NCI-H2227 (cell line): ENCODE measurements around the gene LARGE1.
A peak's percentile ranks its signal among the peaks of the same experiment; 100 is the strongest.

Experiments used
- DNase-seq: peaks from one replicate; lab custom pipeline; 2025; ENCODE audit not compliant: unreplicated experiment; lab: John Stamatoyannopoulos, UW

The LARGE1 gene

DNA sequence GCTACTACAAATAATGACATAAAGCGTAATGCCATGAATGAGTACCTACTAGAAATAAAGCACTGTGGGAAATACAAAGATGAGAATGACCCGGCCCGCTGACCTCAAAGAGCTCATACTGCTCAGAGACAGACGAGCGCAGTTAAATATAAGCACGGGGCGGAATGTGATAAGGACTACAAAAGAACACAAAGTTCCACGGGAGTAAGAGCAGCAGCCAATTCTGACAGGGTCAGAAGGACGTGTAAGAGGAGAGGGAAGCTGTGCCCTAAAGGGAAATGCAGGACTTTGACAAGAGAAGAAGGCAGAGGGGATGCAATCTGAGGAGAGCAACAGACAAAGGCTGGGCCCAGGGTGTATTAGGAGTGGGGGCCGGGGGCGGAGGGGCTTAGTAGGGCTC lies 314.6 kb downstream of the LARGE1 start:
- peak; percentile 49 for DNase-seq

- DNase-seq = no peak
Measured at GRCh38 chr22:33605221-33605620, 315.1 kb downstream of the LARGE1 start.

DNA sequence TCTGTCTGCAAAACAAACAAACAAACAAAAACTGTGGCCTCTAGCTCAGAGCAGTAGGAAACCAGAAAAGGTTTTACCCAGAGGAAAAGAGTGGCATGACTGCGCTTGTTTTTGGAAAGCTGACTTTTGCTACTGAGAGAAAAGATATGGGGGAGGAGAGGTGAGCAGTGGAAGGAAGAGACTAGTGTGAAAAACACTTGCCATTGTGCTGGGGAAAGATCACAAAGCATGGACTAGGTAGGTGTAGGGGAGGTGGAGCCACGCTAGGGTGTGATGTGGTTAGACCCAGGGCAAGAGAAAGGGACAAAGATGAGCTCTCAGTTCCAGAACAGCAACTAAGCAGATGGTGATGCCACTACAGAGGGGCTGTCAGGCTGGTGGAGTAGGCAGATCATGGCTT lies 319.2 kb downstream of the LARGE1 start:
- DNase-seq = no peak

- DNase-seq = no peak
Measured at GRCh38 chr22:33600595-33600994, 319.7 kb downstream of the LARGE1 start.

DNA sequence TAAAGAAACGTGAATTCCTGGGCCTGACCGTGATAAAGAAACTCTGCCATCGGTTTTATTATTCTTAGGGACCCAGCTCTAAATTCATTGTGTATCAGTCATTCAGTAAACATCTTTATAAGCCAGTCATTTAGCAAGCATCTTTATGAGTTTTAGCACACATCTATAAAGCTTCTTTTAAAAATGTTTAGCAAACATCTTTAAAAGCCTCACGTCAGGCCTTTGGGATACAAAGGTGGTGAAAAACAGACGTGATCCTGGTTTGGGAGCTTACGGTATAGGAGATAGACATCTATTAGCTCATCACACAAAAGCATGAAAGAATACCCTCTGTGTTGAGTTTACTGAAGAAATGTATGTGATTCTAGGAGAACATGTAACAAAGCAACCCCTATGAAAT lies 320.2 kb downstream of the LARGE1 start:
- DNase-seq = no peak

DNA sequence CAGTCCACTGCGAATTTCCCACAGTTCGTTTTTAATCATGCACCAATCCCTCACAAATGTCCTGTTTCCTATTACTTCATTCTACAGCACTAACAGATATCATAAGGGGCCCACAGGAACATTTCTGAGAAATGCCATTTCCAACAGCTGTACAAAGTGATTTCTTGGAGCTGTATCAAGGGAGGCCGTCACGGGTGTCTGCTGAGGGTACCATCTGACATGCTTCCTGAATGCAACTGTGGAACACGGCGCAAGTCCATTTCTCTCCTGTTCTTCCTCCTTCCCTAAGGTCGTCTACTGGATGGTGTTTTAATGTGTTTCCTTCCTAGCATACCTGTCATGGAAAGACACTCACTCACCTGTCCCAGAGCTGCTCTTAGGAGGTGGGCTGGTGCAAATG lies 320.7 kb downstream of the LARGE1 start:
- no peak for DNase-seq

DNA sequence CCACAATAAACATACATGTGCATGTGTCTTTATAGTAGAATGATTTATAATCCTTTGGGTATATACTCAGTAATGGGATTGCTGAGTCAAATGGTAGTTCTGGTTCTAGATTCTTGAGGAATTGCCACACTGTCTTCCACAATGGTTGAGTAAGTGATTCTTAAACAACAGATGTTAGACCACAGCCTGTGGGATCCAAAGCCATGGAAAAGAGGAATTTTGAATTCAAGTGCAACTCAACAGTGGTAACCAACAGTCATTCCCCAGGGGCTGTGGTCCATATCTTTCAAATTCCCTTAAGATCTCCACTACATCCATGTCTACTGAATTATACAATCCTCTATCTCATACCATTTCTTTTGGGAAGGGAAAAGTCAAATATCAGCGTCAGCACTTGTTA lies 321.5 kb downstream of the LARGE1 start:
- no peak for DNase-seq

GRCh38 chr22:33597274-33597985 lies 322.8 kb downstream of the LARGE1 start:
- peak; percentile 74 for DNase-seq

- DNase-seq = no peak
Measured at GRCh38 chr22:33593818-33594217, 326.5 kb downstream of the LARGE1 start.

- no peak for DNase-seq
Measured at GRCh38 chr22:33591946-33592345, 328.3 kb downstream of the LARGE1 start.

DNA sequence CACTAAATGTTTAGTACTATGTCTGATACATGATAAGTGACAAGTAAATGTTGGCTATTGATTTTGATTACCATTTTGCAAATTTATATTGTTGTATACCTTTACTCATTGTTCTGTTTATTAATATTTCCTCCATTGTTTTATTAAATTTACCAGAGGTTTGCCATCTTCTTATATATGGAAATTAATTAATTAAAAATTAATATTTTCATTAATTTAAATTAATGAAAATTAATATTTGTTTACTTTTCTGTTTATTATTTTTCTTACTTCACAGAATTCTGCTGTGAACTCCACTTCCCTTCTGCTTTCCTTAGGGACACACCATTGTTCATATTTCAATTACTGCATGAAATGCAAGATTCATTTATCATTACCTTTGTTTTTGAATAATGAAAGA lies 331.0 kb downstream of the LARGE1 start:
- no peak for DNase-seq

GRCh38 chr22:33588860-33589259 lies 331.4 kb downstream of the LARGE1 start:
- DNase-seq = no peak

- no peak for DNase-seq
Measured at GRCh38 chr22:33584152-33584551, 336.1 kb downstream of the LARGE1 start.

- DNase-seq = no peak
Measured at GRCh38 chr22:33582822-33583400, 337.4 kb downstream of the LARGE1 start.

- DNase-seq = peak; percentile 85
Measured at GRCh38 chr22:33580310-33580709, 340.0 kb downstream of the LARGE1 start.

DNA sequence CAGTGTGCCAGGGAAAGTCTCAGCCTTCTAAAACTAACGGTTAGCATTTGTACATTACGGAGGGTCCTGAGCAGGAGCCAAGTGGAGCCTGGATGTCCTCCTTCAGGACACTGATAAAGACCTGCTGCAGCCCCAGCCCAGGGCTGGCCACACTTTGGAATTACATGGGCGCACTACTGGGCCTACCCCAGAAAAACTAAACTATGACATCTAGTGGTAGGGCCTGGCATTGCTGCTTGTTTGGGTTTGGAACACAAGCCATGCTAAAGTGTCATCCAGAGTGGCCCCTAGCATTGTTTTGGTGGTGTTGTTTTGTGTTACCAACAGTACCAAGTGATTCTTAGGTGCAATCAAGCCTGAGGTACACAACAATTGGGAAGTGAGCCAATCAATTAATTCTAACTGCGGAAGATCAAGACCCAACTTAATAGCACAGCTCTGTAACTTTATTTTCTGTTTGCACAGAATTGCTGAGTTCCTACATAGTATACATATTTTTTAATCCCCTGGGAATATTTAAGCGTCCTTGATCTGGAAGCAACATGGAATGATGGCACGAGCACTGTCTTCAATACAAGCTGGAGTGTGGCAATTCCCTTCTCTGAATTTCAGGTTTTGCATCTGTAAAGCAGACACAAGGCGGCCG lies 340.7 kb downstream of the LARGE1 start:
- peak; percentile 64 for DNase-seq

DNA sequence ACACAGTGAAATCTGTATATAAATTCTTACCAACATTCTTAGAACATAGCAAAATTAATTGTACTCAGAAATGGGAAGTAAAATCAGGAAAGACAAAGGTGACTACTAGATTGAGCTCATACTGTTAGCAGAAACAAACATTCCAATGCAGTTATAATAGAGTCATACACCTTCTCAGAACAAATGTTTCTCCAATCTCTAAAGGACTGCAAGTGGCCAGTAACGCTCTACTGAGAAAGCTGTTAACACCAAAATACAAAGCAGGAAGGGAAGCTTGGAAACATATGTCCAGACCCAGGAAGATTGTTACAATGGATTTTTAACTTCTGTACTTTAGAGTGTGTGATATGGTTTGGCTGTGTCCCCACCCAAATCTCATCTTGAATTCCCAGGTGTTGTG lies 341.5 kb downstream of the LARGE1 start:
- no peak for DNase-seq

DNA sequence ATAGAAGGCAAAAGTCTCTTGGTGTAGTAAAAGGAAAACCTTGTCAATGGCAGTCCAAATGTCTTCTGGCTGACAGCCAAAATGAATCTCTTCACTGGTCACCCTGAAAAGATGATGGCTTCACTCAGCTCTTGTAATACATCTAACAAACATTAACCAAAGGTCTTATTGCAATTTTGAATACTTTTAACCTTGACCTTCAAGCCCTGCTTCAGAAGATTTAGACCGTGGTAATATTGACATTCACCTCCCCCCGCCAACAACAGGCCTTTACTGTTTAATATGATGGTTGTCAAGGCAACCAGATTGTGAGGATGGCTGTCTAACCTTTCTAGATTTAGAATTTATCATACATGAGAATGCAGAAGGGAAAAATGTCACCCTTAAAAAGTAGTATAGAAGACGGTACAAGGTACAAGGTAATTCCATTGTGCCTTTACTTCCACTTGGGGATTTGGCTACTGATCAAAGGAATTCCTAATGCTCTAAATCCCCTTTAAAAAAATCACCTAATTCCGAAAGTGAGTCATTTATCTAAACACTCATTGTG lies 342.3 kb downstream of the LARGE1 start:
- peak; percentile 66 for DNase-seq

- DNase-seq = no peak
Measured at GRCh38 chr22:33576205-33576604, 344.1 kb downstream of the LARGE1 start.

DNA sequence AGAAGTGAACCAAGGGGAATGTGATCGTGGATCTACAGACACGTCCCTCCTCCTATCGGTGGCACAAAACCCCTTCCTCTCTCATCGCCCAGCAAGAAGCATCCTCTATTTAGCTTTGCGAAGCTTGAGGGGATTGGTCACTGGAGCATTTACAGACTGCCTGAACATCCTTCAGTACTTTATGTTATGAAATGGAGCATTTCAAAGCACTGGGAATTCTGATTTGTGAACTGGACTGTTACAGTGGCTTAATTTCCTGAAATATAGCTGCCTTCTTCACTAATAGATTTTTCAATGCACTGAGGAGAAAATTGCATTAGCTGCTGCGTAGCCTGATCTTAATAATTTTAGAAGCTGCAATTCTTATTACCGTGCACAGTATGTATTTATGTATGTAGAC lies 344.5 kb downstream of the LARGE1 start:
- no peak for DNase-seq

DNA sequence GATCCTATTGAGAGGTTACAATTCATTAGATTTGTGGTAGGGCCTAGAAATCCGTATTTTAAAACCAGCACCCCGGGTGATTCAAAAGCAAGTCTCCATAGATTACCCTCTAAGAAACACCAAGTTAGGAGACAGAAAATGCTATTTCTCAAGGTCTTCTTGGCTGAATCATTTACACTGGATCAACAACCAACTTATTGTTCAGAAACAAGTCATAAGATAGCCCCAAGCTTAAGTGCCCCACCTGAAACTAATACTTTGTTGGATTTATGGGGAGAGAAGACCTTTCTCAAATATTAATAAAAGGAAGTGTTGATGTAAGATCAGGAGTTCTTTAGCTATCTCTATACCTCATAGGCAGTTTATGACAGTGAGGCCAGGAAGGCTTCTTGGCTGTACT lies 345.2 kb downstream of the LARGE1 start:
- DNase-seq = no peak

DNA sequence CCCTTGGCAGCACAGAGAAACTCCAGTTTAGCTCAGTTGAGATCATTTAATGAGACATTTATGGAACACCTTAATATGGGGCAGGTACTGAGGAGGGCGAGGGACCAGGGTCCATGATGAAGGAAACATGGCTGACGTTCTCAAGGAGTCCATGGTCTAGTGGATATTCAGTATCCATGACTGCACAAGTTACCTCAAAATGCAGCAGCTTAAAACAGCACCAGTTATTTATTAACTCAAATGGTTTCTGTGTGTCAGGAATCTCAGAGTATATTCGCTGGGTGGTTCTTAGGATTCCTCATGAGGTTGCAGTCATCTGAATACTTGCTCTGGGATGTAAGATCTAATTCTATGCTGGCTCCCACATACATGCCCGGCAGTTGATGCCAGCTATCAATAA lies 346.8 kb downstream of the LARGE1 start:
- DNase-seq = no peak
